A549 (cell line): ENCODE results near the gene POLE4. TPM values are rescaled to one million over a fixed set of nuclear protein-coding genes. Genes with fewer than 3 reads are reported as not detected.

Experiments
- ATAC-seq, 2 experiments: fragments of 200-7000 bp in 1 of 2; fragments of >200 bp in 1 of 2; cut with Nextera tagmentation in 1 of 2; cut with Tn5 transposase in 1 of 2; 3 replicates each; pipeline versions ENCODE4 v1.8.0 to v1.9.1; 2018 to 2020; ENCODE audit warnings: mild to moderate bottlenecking in 1 of 2, moderate library complexity in 1 of 2
- CTCF ChIA-PET: fragments of 300-600 bp; sonication (Branson Sonifier 250); formaldehyde crosslinking; extraction: SDS; loops from one replicate; lab custom pipeline; 2021; ENCODE audit warnings: antibody characterized with exemption, inconsistent platforms; lab: Yijun Ruan, JAX
- POLR2A ChIA-PET: fragments of 350-600 bp; formaldehyde crosslinking; extraction: SDS; loops from one replicate; lab custom pipeline; 2021; ENCODE audit warnings: antibody characterized with exemption, inconsistent platforms; lab: Yijun Ruan, JAX
- DNase-seq, 2 experiments: peaks; one replicate each; pipeline versions ENCODE4 v3.0.0 to v3.0.0-alpha.2; 2011 to 2016; ENCODE audit warnings: low read depth in 1 of 2, low spot score in 1 of 2
- FAIRE-seq: peaks from 2 replicates; lab custom pipeline; 2011; peaks lifted over from hg19 to GRCh38; lab: Jason Lieb, UNC
- H3K27ac ChIP-seq, 2 experiments: fragments of >200 bp; sonication (Bioruptor Twin); formaldehyde crosslinking; 3 replicates each; pipeline ENCODE4 v1.5.1; 2016 to 2017
- H3K4me1 ChIP-seq: fragments of >200 bp; sonication (Bioruptor Twin); formaldehyde crosslinking; 3 replicates; pipeline ENCODE4 v1.6.1; 2016
- H3K4me2 ChIP-seq: fragments of >200 bp; sonication (Bioruptor Twin); formaldehyde crosslinking; 3 replicates; pipeline ENCODE4 v1.6.1; 2016
- H3K4me3 ChIP-seq: fragments of >200 bp; sonication (Bioruptor Twin); formaldehyde crosslinking; 3 replicates; pipeline ENCODE4 v1.5.1; 2016
- H3K9me3 ChIP-seq: fragments of >200 bp; sonication (Bioruptor Twin); formaldehyde crosslinking; 3 replicates; pipeline ENCODE4 v1.6.1; 2016
- EHF ChIP-seq: fragments of 250-450 bp; sonication (Bioruptor Pico); IDR thresholded peaks from 2 replicates; pipeline ENCODE4 v1.5.0; 2020; ENCODE audit warnings: mild to moderate bottlenecking
- FOSB ChIP-seq: fragments of 250-450 bp; sonication (Bioruptor Pico); IDR thresholded peaks from 2 replicates; pipeline ENCODE4 v1.5.0; 2020; ENCODE audit warnings: mild to moderate bottlenecking, moderate library complexity
- FOXS1 ChIP-seq: fragments of 250-450 bp; sonication (Bioruptor Pico); IDR thresholded peaks from 2 replicates; pipeline ENCODE4 v1.5.0; 2020; ENCODE audit warnings: mild to moderate bottlenecking, moderate library complexity
- HEYL ChIP-seq: fragments of 250-450 bp; sonication (Bioruptor Pico); IDR thresholded peaks from 2 replicates; pipeline ENCODE4 v1.8.0; 2021; ENCODE audit warnings: mild to moderate bottlenecking, moderate library complexity
- HMGXB4 ChIP-seq: fragments of 250-450 bp; sonication (Bioruptor Pico); IDR thresholded peaks from 2 replicates; pipeline ENCODE4 v1.5.0; 2021; ENCODE audit warnings: mild to moderate bottlenecking, moderate library complexity, borderline replicate concordance
- HOXB5 ChIP-seq: fragments of 250-450 bp; sonication (Bioruptor Pico); IDR thresholded peaks from 2 replicates; pipeline ENCODE4 v1.5.0; 2020; ENCODE audit warnings: mild to moderate bottlenecking, moderate library complexity
- MAFK ChIP-seq: fragments of 450-650 bp; IDR thresholded peaks from 2 replicates; pipeline ENCODE4 v1.6.1; 2014; ENCODE audit not compliant: partially characterized antibody
- MAZ ChIP-seq: fragments of 150-350 bp; IDR thresholded peaks from 2 replicates; pipeline ENCODE4 v1.6.1; 2014; ENCODE audit warnings: antibody characterized with exemption, low read depth, low read length, borderline replicate concordance
- NFE2L2 ChIP-seq: fragments of 150-350 bp; conservative IDR thresholded peaks from 2 replicates; pipeline ENCODE4 v1.6.1; 2014; ENCODE audit warnings: low read length
- NPAS2 ChIP-seq: fragments of 250-450 bp; sonication (Bioruptor Pico); IDR thresholded peaks from 2 replicates; pipeline ENCODE4 v1.8.0; 2022; ENCODE audit warnings: mild to moderate bottlenecking, moderate library complexity, borderline replicate concordance
- REST ChIP-seq: fragments of 200-600 bp; sonication (generic); IDR thresholded peaks from 2 replicates; pipeline ENCODE4 v1.6.1; 2016; ENCODE audit warnings: antibody characterized with exemption, mild to moderate bottlenecking, moderate library complexity
- RNF2 ChIP-seq: fragments of 200-600 bp; sonication (generic); IDR thresholded peaks from 2 replicates; pipeline ENCODE4 v1.6.1; 2016; ENCODE audit warnings: low read depth, mild to moderate bottlenecking, antibody characterized with exemption, moderate library complexity, borderline replicate concordance
- SMC3 ChIP-seq: fragments of >200 bp; sonication (Bioruptor Twin); formaldehyde crosslinking; IDR thresholded peaks from 3 replicates; pipeline ENCODE4 v1.6.1; 2018; ENCODE audit warnings: inconsistent platforms
- SREBF2 ChIP-seq: fragments of 450-650 bp; IDR thresholded peaks from 2 replicates; pipeline ENCODE4 v1.6.1; 2014; ENCODE audit warnings: mild to moderate bottlenecking, moderate library complexity
- TP53 ChIP-seq: fragments of 250-450 bp; sonication (Bioruptor Pico); IDR thresholded peaks from 2 replicates; pipeline ENCODE4 v1.5.0; 2021; ENCODE audit warnings: mild to moderate bottlenecking, moderate library complexity
- WGBS: methylation state at CpG from one replicate; pipeline ENCODE4 v1.1.6; 2017; ENCODE audit errors: missing lambda C conversion rate; 5-methylcytosine and 5-hydroxymethylcytosine counted together
- polyA plus RNA-seq, 4 experiments: library from polyadenylated mRNA; depleted of rRNA in 3 of 4; stranded (reverse); fragments of >200 nt; fragmentation: RNase III in 1 of 4; extraction: RNeasy Plus Mini Kit Qiagen cat#74134 plus additional on column Dnase treatment in 1 of 4; gene quantifications; 2 replicates in 3 of 4; 3 replicates in 1 of 4; pipeline ENCODE4 v1.2.3, GENCODE V29; 2011 to 2017
- TF ChIP-seq, protein P1 (sequence below): fragments of 450-650 bp; IDR thresholded peaks from 2 replicates; pipeline ENCODE4 v1.6.1; 2014; ENCODE audit warnings: antibody characterized with exemption
- TF ChIP-seq, protein P2 (sequence below): IDR thresholded peaks from 2 replicates; pipeline ENCODE4 v1.6.1; 2012
- TF ChIP-seq, protein P3 (sequence below): IDR thresholded peaks from 2 replicates; pipeline ENCODE4 v1.6.1; 2012; ENCODE audit warnings: low read depth, borderline replicate concordance

Gene POLE4
- polyA plus RNA-seq, 2 of the 4 experiments (the other 2 are of a cell fraction), result 88.5 to 90.4 TPM

DNA sequence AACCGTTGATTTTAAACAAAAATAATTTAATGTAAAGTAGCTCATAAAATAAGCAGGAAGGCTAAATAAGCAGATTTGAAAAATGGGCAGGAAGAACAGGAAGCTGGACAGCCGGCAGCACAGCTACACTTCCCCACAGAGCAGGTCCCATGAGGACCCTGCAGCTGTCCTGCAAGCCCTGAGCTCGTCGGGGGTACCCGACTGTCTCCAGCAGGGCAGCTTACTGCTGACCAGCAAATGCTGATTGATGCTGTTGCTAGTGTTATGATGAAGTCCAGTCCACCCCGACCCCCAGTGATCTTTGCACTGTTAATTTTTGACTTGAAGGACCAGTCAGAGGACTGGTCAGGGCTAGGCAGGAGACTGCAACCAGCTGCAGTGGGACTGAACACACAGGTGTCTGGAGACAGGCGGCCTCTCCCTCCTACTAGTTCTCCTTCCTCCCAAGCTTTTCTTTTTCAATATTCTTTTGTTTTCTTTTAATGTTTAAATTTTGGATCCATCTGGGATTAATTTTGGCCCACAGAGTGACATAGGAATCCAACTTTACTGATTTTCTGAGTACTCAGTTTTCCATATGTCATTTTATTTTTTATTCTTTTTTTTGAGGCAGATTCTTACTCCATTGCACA, 27.7 kb downstream of the POLE4 start (continued):
- no peak for TF ChIP-seq REST

- no peak overlapping the region for H3K27ac ChIP-seq
- no peak for ATAC-seq
- no peak overlapping the region for H3K4me3 ChIP-seq
- DNase-seq, result no peak
- ChIA-PET CTCF (interaction anchor here (0.5 to 2.3 kb wide), 5 partner anchors 9 to 72 kb away, joined by 3 to 6 read pairs (median 3); no protein-coding TSS in a partner anchor), POLR2A (no interaction called here)
- H3K4me2 ChIP-seq, result no peak overlapping the region
- TF ChIP-seq REST (no peak), HOXB5 (no peak), MAZ (no peak)
- TF ChIP-seq, protein P1, sequence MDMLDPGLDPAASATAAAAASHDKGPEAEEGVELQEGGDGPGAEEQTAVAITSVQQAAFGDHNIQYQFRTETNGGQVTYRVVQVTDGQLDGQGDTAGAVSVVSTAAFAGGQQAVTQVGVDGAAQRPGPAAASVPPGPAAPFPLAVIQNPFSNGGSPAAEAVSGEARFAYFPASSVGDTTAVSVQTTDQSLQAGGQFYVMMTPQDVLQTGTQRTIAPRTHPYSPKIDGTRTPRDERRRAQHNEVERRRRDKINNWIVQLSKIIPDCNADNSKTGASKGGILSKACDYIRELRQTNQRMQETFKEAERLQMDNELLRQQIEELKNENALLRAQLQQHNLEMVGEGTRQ, result no peak
- FAIRE-seq, result no peak
- H3K9me3 ChIP-seq, result no peaks in the 10 kb centered on the region
- no peaks in the 10 kb centered on the region for H3K4me1 ChIP-seq
- 86% methylated on average over 4 of the region's 4 CpGs for WGBS
Measured at GRCh38 chr2:74991977-74992376, 33.5 kb downstream of the POLE4 start.

DNA sequence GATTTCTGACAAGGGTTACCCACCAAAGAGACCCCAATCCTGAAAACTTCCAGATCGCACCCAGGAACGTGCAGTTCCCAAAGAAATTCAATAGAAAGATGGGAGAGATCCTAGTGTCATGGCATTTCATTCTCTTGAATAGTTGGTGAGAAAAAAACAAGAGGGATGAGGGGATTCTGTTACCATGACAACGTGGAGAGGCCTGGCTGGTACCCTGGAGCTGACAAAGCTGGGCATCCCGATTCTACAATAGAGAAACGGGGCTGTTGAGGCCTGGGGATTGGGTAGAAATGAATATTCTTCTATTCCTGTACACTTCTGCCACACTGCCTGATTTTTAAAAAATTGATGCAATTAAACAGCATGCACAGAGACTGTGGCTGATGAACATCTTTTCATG, 41.0 kb downstream of the POLE4 start:
- ChIA-PET CTCF (no interaction called here), POLR2A (no interaction called here)
- no peak for TF ChIP-seq NFE2L2
- TF ChIP-seq, protein P2, sequence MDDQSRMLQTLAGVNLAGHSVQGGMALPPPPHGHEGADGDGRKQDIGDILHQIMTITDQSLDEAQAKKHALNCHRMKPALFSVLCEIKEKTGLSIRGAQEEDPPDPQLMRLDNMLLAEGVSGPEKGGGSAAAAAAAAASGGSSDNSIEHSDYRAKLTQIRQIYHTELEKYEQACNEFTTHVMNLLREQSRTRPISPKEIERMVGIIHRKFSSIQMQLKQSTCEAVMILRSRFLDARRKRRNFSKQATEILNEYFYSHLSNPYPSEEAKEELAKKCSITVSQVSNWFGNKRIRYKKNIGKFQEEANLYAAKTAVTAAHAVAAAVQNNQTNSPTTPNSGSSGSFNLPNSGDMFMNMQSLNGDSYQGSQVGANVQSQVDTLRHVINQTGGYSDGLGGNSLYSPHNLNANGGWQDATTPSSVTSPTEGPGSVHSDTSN, result no peak
- no peak for TF ChIP-seq SREBF2
- no peak for TF ChIP-seq RNF2
- H3K4me2 ChIP-seq, result no peak overlapping the region
- H3K4me3 ChIP-seq, result no peak overlapping the region
- DNase-seq, result no peak
- no peaks in the 10 kb centered on the region for H3K4me1 ChIP-seq
- no peak for ATAC-seq
- FAIRE-seq, result no peak
- no peak overlapping the region for H3K27ac ChIP-seq
- 57% methylated on average over 5 of the region's 5 CpGs for WGBS
- H3K9me3 ChIP-seq, result no peaks in the 10 kb centered on the region

DNA sequence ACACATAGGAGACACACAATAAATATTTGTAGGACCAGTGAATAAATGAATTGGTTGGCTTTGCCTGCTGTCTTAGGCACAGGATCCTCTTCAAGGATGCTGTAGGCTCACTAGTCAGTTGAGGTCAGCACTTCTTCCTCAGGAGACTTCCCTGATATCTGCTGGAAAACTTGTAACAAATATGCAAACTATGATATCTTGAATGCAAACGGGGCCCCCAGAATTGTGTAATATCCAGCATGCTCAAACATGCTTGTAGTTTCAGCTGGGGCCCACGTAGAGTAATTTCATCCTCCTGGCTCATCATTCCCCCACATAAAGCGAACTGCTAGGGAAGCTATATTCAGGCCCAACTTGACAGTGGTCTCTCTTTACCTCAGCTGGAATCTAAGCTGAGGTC, 43.6 kb downstream of the POLE4 start:
- no peak for DNase-seq
- no peak for ATAC-seq
- Histone ChIP-seq H3K9me3 (no peaks in the 10 kb centered on the region), H3K4me1 (no peaks in the 10 kb centered on the region), H3K27ac (no peak overlapping the region), H3K4me2 (no peak overlapping the region), H3K4me3 (no peak overlapping the region)
- 73% methylated on average over 3 of the region's 3 CpGs for WGBS
- FAIRE-seq, result no peak
- POLR2A ChIA-PET, result no interaction called here
- CTCF ChIA-PET, result interaction anchor here (1.8 kb wide), 1 partner anchor 10 kb away, joined by 6 read pairs; no protein-coding TSS in a partner anchor
- TF ChIP-seq MAFK (no peak), NPAS2 (no peak), EHF (no peak), HEYL (CRISPR knock-in tag) (no peak), FOXS1 (CRISPR knock-in tag) (no peak), HMGXB4 (CRISPR knock-in tag) (no peak), HOXB5 (no peak), TP53 (no peak), SMC3 (no peak), FOSB (no peak)
- TF ChIP-seq, protein P3, sequence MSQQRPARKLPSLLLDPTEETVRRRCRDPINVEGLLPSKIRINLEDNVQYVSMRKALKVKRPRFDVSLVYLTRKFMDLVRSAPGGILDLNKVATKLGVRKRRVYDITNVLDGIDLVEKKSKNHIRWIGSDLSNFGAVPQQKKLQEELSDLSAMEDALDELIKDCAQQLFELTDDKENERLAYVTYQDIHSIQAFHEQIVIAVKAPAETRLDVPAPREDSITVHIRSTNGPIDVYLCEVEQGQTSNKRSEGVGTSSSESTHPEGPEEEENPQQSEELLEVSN, result no peak
